NCI-H69 (cell line): Measurements from ENCODE around the gene TMC3.

Experiments
- DNase-seq: peaks from one replicate; lab custom pipeline; 2025; lab: John Stamatoyannopoulos, UW

Gene TMC3

GRCh38 chr15:81297603-81298575 is 76.1 kb downstream of the TMC3 start:
- no peak for DNase-seq

- DNase-seq: no peak
Observed at GRCh38 chr15:81297147-81297572, 76.9 kb downstream of the TMC3 start.

- no peak for DNase-seq
Observed at GRCh38 chr15:81296673-81297072, 77.3 kb downstream of the TMC3 start.

- DNase-seq: no peak
Observed at GRCh38 chr15:81296186-81296585, 77.8 kb downstream of the TMC3 start.

GRCh38 chr15:81295486-81296121 is 78.4 kb downstream of the TMC3 start:
- DNase-seq: no peak

- no peak for DNase-seq
Observed at GRCh38 chr15:81294516-81294880, 79.5 kb downstream of the TMC3 start.

- no peak for DNase-seq
Observed at GRCh38 chr15:81293728-81294515, 80.1 kb downstream of the TMC3 start.

GRCh38 chr15:81292523-81293001 is 81.5 kb downstream of the TMC3 start:
- DNase-seq: no peak

- no peak for DNase-seq
Observed at GRCh38 chr15:81291916-81292522, 82.0 kb downstream of the TMC3 start.

GRCh38 chr15:81289910-81290309 is 84.1 kb downstream of the TMC3 start:
- DNase-seq: no peak

- DNase-seq: no peak
Observed at GRCh38 chr15:81288616-81289015, 85.4 kb downstream of the TMC3 start.

GRCh38 chr15:81288040-81288439 is 86.0 kb downstream of the TMC3 start:
- DNase-seq: no peak

- DNase-seq: no peak
Observed at GRCh38 chr15:81286621-81287121, 87.3 kb downstream of the TMC3 start.

GRCh38 chr15:81285461-81285860 is 88.6 kb downstream of the TMC3 start:
- no peak for DNase-seq

GRCh38 chr15:81284256-81285031 is 89.6 kb downstream of the TMC3 start:
- no peak for DNase-seq

GRCh38 chr15:81282911-81283310 is 91.1 kb downstream of the TMC3 start:
- no peak for DNase-seq

GRCh38 chr15:81282606-81282895 is 91.5 kb downstream of the TMC3 start:
- no peak for DNase-seq

GRCh38 chr15:81281766-81282605 is 92.0 kb downstream of the TMC3 start:
- DNase-seq: no peak

GRCh38 chr15:81281456-81281735 is 92.6 kb downstream of the TMC3 start:
- DNase-seq: no peak
